Measurements from ENCODE around the gene BMP5. TPM values are rescaled to one million over a fixed set of nuclear protein-coding genes. Genes with fewer than 3 reads are reported as not detected.

Gene BMP5
- total and polyA plus RNA-seq, 4 donors = 0.42 to 0.92 (median 0.65) TPM

- Histone ChIP-seq H3K27me3 (ENCODE audit: control insufficient read depth in 4 of 4, insufficient read depth in 4 of 4, low read length in 3 of 4) (no peaks in the 10 kb centered on the region), H3K9me3 (ENCODE audit: control insufficient read depth in 4 of 4, low read length in 3 of 4) (no peaks in the 10 kb centered on the region), H3K4me3 (ENCODE audit: low read depth in 1 of 3, low read length in 3 of 3) (no peak overlapping the region), H3K27ac (ENCODE audit: low read depth in 1 of 2, low read length in 2 of 2) (no peak overlapping the region), H3K9ac (ENCODE audit: low read depth in 1 of 2, low read length in 2 of 2) (no peak overlapping the region), H3K4me1 (ENCODE audit: control insufficient read depth in 4 of 4, insufficient read depth in 4 of 4, low read length in 3 of 4) (no peaks in the 10 kb centered on the region), H3K36me3 (ENCODE audit: control insufficient read depth in 4 of 4, insufficient read depth in 3 of 4, low read depth in 1 of 4, low read length in 3 of 4) (no peaks in the 10 kb centered on the region)
- TF ChIP-seq SP1 (IDR thresholded peaks at IDR 0.05) = no peak
- no peak for TF ChIP-seq ATF3 (IDR thresholded peaks at IDR 0.05)
- TF ChIP-seq ZBTB33 (IDR thresholded peaks at IDR 0.05) = no peak
- no peak for TF ChIP-seq GABPA (IDR thresholded peaks at IDR 0.05 in 1 of 2, conservative IDR thresholded peaks at IDR 0.05 in 1 of 2)
- no peak for TF ChIP-seq HNF4G (IDR thresholded peaks at IDR 0.05)
- no peak for TF ChIP-seq MAX (IDR thresholded peaks at IDR 0.05)
- TF ChIP-seq RAD21 (IDR thresholded peaks at IDR 0.05) = no peak
- TF ChIP-seq TAF1 (conservative IDR thresholded peaks at IDR 0.05) = no peak
- no peak for TF ChIP-seq FOXA2 (IDR thresholded peaks at IDR 0.05)
- no peak for TF ChIP-seq YY1 (IDR thresholded peaks at IDR 0.05)
- TF ChIP-seq HNF4A (conservative IDR thresholded peaks at IDR 0.05) = no peak
- TF ChIP-seq RXRA (IDR thresholded peaks at IDR 0.05) = no peak
- TF ChIP-seq CTCF (IDR thresholded peaks at IDR 0.05; ENCODE audit: low read depth, low read length, missing input control) = no peak
- TF ChIP-seq REST (IDR thresholded peaks at IDR 0.05) = no peak
- TF ChIP-seq JUND (IDR thresholded peaks at IDR 0.05) = no peak
- no peak for TF ChIP-seq NR2F2 (IDR thresholded peaks at IDR 0.05)
- TF ChIP-seq EGR1 (IDR thresholded peaks at IDR 0.05; ENCODE audit: low read depth in 2 of 2) = no peak
- 68% methylated on average over 4 of the region's 4 CpGs for WGBS
- no peak for DNase-seq (ENCODE audit: low spot score)
Observed at GRCh38 chr6:55714831-55715230, 160.6 kb downstream of the BMP5 start.

- Histone ChIP-seq H3K36me3 (ENCODE audit: control insufficient read depth in 4 of 4, insufficient read depth in 3 of 4, low read depth in 1 of 4, low read length in 3 of 4) (no peaks in the 10 kb centered on the region), H3K4me3 (ENCODE audit: low read depth in 1 of 3, low read length in 3 of 3) (no peak overlapping the region), H3K4me1 (ENCODE audit: control insufficient read depth in 4 of 4, insufficient read depth in 4 of 4, low read length in 3 of 4) (no peaks in the 10 kb centered on the region), H3K9ac (ENCODE audit: low read depth in 1 of 2, low read length in 2 of 2) (no peak overlapping the region), H3K9me3 (ENCODE audit: control insufficient read depth in 4 of 4, low read length in 3 of 4) (no peaks in the 10 kb centered on the region), H3K27me3 (ENCODE audit: control insufficient read depth in 4 of 4, insufficient read depth in 4 of 4, low read length in 3 of 4) (no peaks in the 10 kb centered on the region), H3K27ac (ENCODE audit: low read depth in 1 of 2, low read length in 2 of 2) (no peak overlapping the region)
- DNase-seq (ENCODE audit: low spot score) = no peak
- WGBS = 38% methylated on average over 3 of the region's 3 CpGs
- TF ChIP-seq MAX (IDR thresholded peaks at IDR 0.05) (no peak), RAD21 (IDR thresholded peaks at IDR 0.05) (no peak), HNF4A (conservative IDR thresholded peaks at IDR 0.05) (no peak), HNF4G (IDR thresholded peaks at IDR 0.05) (no peak), EGR1 (IDR thresholded peaks at IDR 0.05; ENCODE audit: low read depth in 2 of 2) (no peak), TAF1 (conservative IDR thresholded peaks at IDR 0.05) (no peak), FOXA2 (IDR thresholded peaks at IDR 0.05) (no peak), NR2F2 (IDR thresholded peaks at IDR 0.05) (no peak), ZBTB33 (IDR thresholded peaks at IDR 0.05) (no peak)
Observed at GRCh38 chr6:55713436-55713835, 162.0 kb downstream of the BMP5 start.

Measured in liver (tissue), 9 donors.